Glutamatergic neuron (in vitro differentiated cells): ENCODE measurements around the gene PSMC3IP. TPM values are rescaled to one million over a fixed set of nuclear protein-coding genes. Genes with fewer than 3 reads are reported as not detected.

Experiments used
- DNase-seq: peaks from one replicate; pipeline ENCODE4 v3.0.0; 2022
- H3K27ac Mint-ChIP-seq: one replicate; pipeline ENCODE4 v1.8.0; 2020; ENCODE audit warnings: mild to moderate bottlenecking, mixed read lengths, inconsistent platforms; ENCODE audit not compliant: unreplicated experiment
- H3K27me3 Mint-ChIP-seq: one replicate; pipeline ENCODE4 v1.8.0; 2020; ENCODE audit warnings: mild to moderate bottlenecking, moderate library complexity, mixed read lengths, inconsistent platforms; ENCODE audit not compliant: unreplicated experiment
- H3K36me3 Mint-ChIP-seq: one replicate; pipeline ENCODE4 v1.8.0; 2020; ENCODE audit warnings: mild to moderate bottlenecking, mixed read lengths, inconsistent platforms; ENCODE audit not compliant: unreplicated experiment
- H3K4me1 Mint-ChIP-seq: one replicate; pipeline ENCODE4 v1.8.0; 2020; ENCODE audit warnings: mild to moderate bottlenecking, low read depth, mixed read lengths, inconsistent platforms; ENCODE audit not compliant: unreplicated experiment
- H3K4me3 Mint-ChIP-seq: one replicate; pipeline ENCODE4 v1.8.0; 2020; ENCODE audit warnings: mild to moderate bottlenecking, mixed read lengths, inconsistent platforms; ENCODE audit not compliant: unreplicated experiment
- H3K9me3 Mint-ChIP-seq: one replicate; pipeline ENCODE4 v1.8.0; 2020; ENCODE audit warnings: mild to moderate bottlenecking, moderate library complexity, mixed read lengths, inconsistent platforms; ENCODE audit not compliant: unreplicated experiment
- total RNA-seq: library from RNA; stranded (reverse); fragmentation: NEBNext Ultra II Directional; extraction: Animal tissue kit (Norgen Biotek cat#: 25700); gene quantifications from one replicate; pipeline ENCODE4 v1.2.1, GENCODE V29; 2021; ENCODE audit not compliant: unreplicated experiment
- TF ChIP-seq, protein P1 (sequence below): fragments of 200-600 bp; sonication (generic); IDR thresholded peaks from one replicate; pipeline ENCODE4 v1.5.0; 2021; ENCODE audit not compliant: partially characterized antibody, unreplicated experiment

PSMC3IP gene
- total RNA-seq, 1 donor from 2014 or later: 12.0 TPM

DNA sequence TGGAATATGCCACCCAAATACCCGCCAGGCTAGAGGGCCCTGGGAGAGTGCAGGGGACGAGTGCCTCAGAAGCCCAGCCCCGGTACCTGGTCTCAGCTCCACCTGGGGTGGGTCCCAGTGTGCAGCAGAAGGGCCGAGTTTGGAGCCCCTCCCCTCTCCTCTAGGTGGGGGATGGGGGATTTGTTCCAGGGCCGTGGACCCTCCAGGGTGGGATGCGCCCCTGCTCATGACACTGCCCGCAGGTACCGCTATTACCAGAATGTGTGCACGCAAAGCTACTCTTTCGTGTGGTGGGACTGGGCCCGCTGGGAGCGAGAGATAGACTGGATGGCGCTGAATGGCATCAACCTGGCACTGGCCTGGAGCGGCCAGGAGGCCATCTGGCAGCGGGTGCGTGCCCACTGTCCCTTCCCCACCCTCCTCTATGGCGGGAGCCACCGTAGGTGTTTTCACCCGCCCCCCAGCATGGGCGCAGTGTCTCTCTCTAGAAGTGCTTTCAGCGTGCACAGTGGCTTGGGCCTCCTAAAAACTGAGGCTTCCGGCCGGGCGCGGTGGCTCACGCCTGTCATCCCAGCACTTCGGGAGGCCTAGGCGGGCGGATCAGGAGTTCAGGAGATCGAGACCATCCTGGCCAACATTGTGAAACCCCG lies 40.2 kb downstream of the PSMC3IP start:
- TF ChIP-seq, protein P1, sequence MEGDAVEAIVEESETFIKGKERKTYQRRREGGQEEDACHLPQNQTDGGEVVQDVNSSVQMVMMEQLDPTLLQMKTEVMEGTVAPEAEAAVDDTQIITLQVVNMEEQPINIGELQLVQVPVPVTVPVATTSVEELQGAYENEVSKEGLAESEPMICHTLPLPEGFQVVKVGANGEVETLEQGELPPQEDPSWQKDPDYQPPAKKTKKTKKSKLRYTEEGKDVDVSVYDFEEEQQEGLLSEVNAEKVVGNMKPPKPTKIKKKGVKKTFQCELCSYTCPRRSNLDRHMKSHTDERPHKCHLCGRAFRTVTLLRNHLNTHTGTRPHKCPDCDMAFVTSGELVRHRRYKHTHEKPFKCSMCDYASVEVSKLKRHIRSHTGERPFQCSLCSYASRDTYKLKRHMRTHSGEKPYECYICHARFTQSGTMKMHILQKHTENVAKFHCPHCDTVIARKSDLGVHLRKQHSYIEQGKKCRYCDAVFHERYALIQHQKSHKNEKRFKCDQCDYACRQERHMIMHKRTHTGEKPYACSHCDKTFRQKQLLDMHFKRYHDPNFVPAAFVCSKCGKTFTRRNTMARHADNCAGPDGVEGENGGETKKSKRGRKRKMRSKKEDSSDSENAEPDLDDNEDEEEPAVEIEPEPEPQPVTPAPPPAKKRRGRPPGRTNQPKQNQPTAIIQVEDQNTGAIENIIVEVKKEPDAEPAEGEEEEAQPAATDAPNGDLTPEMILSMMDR: no peak
- Mint-ChIP-seq H3K27ac (peak overlapping the region; percentile 100), H3K4me1 (peaks cover 22% of the 10 kb centered on the region), H3K4me3 (peak overlapping the region; percentile 94), H3K9me3 (peaks cover 11% of the 10 kb centered on the region), H3K36me3 (no peaks in the 10 kb centered on the region), H3K27me3 (peaks cover 11% of the 10 kb centered on the region)
- no peak for DNase-seq

DNA sequence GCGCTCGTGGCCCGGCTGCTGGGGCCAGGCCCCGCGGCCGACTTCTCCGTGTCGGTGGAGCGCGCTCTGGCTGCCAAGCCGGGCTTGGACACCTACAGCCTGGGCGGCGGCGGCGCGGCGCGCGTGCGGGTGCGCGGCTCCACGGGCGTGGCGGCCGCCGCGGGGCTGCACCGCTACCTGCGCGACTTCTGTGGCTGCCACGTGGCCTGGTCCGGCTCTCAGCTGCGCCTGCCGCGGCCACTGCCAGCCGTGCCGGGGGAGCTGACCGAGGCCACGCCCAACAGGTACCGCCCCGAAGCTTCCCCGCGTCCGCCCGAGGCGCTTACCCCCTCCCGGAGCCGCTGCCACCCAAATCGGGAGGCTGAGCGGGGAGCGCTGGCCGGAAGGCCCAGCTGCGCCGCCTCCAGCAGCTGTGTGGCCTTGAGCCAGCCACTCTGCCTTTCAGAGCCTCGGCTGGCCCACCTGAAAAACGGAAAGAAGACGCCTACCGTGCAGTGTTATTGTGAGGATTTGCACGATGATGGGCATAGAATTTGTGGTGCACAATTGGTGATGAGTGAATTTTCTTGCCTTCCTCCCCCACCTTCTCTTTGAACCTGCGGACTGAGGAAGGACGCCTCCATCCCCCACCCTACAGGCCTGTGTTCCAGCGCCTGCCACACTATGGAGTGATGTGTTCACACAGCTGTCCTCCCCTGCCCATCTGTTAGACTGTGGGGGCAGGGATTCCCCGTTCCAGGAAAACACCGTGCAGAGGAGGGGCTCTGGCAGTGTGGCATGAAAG lies 41.0 kb downstream of the PSMC3IP start:
- no peaks in the 10 kb centered on the region for H3K36me3 Mint-ChIP-seq

DNA sequence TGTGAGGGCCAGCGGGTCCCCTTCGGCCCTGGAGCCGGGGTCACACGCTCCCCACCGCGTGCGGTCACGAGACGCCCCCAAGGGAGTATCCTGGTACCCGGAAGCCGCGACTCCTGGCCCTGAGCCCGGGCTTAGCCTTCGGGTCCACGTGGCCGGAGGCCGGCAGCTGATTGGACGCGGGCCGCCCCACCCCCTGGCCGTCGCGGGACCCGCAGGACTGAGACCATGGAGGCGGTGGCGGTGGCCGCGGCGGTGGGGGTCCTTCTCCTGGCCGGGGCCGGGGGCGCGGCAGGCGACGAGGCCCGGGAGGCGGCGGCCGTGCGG lies 41.5 kb downstream of the PSMC3IP start, which contains the start of gene NAGLU:
Gene NAGLU, plus strand, starts transcription at position 194 of the 324 bp plus-strand sequence. Its CDS starts 32 bp downstream, at position 226.
- DNase-seq: peak; percentile 96
- H3K4me3 Mint-ChIP-seq: peak within 1 kb of the TSS; percentile 94
- H3K9me3 Mint-ChIP-seq: peaks cover 14% of the 10 kb centered on the region
- peak within 1 kb of the TSS; percentile 100 for H3K27ac Mint-ChIP-seq
- peaks cover 24% of the 10 kb centered on the region for H3K4me1 Mint-ChIP-seq
- no peaks in the 10 kb centered on the region for H3K36me3 Mint-ChIP-seq
- H3K27me3 Mint-ChIP-seq: peaks cover 11% of the 10 kb centered on the region
- TF ChIP-seq, protein P1: no peak

More for the DNA sequence above, 41.0 kb downstream of the PSMC3IP start:
- Mint-ChIP-seq H3K27me3 (peaks cover 11% of the 10 kb centered on the region), H3K4me1 (peaks cover 24% of the 10 kb centered on the region), H3K4me3 (peak overlapping the region; percentile 94), H3K9me3 (peaks cover 14% of the 10 kb centered on the region), H3K27ac (peak overlapping the region; percentile 100)
- peak; percentile 90 for DNase-seq
- TF ChIP-seq, protein P1: no peak

DNA sequence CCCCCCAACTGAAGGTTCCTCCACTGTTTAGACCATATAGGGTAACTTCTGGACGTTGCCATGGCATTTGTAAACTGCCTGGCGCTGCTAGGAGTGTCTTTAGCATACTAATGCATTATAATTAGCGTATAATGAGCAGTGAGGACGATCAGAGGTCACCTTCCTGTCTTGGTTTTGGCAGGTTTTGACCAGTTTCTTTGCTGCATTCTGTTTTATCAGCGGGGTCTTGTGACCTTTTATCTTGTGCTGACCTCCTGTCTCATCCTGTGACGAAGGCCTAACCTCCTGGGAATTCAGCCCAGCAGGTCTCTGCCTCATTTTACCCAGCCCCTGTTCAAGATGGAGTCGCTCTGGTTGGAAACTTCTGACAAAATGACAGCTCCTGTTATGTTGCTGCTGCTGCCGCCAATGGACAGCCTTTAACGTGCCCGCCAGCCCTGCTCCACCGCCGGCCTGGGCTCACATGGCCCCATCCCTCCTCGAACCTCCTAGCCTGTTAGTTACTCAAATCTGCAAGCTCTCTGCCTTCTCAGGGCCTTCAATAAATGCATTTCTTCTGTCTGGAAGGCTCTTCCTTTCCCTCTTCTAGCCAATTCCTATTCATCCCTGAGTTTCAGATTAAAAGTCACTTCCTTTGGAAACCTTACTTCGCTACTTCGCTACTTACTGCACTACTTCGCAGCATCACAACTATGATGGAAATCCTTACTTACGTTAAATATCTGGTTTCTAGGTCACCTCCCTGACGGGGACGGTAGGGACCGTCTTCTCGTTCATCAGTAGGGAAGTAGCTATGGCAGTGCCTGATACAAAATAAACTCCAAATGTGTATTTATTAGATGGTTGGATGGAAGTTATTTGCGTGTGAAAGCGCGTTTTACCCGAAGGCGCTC lies 42.1 kb downstream of the PSMC3IP start:
- Mint-ChIP-seq H3K9me3 (peaks cover 14% of the 10 kb centered on the region), H3K36me3 (no peaks in the 10 kb centered on the region), H3K27me3 (peaks cover 11% of the 10 kb centered on the region), H3K4me3 (peak overlapping the region; percentile 87), H3K4me1 (peaks cover 24% of the 10 kb centered on the region), H3K27ac (peak overlapping the region; percentile 90)
- DNase-seq: no peak
- TF ChIP-seq, protein P1: no peak
